Gastrocnemius medialis (tissue), 4 donors: Measurements from ENCODE around the gene MYRIP. TPM values are rescaled to one million over a fixed set of nuclear protein-coding genes. Genes with fewer than 3 reads are reported as not detected.

ENCODE experiments used
- ATAC-seq, 2 donors: fragments of 150-250 bp; one replicate each; pipeline ENCODE4 v1.9.1; 2016
- DNase-seq, 2 donors: peaks; one replicate each; pipeline ENCODE4 v3.0.0-alpha.2; 2019
- H3K27ac ChIP-seq, 4 donors: fragments of 200-600 bp; sonication (generic); 1 replicate in 1 of 4; 2 replicates in 3 of 4; pipeline ENCODE4 v1.5.1; 2016 to 2018; ENCODE audit warnings: mild to moderate bottlenecking in 2 of 4, moderate library complexity in 1 of 4
- H3K27me3 ChIP-seq, 3 donors: fragments of 200-600 bp; sonication (generic) in 2 of 3; 1 replicate in 1 of 3; 2 replicates in 2 of 3; pipeline versions ENCODE4 v1.5.1 to v1.6.0; 2016 to 2019; ENCODE audit warnings: mild to moderate bottlenecking in 1 of 3, moderate library complexity in 1 of 3
- H3K36me3 ChIP-seq, 2 donors: fragments of 200-600 bp; sonication (generic) in 1 of 2; one replicate each; pipeline ENCODE4 v1.5.1; 2017 to 2018
- H3K4me1 ChIP-seq, 2 donors: fragments of 200-600 bp; sonication (generic) in 1 of 2; one replicate each; pipeline ENCODE4 v1.5.1; 2016 to 2017; ENCODE audit warnings: mild to moderate bottlenecking in 2 of 2
- H3K4me3 ChIP-seq, 4 donors: fragments of 200-600 bp; sonication (generic) in 3 of 4; 1 replicate in 1 of 4; 2 replicates in 3 of 4; pipeline ENCODE4 v1.5.1; 2016 to 2019; ENCODE audit warnings: mild to moderate bottlenecking in 2 of 4
- H3K9me3 ChIP-seq, 3 donors: fragments of 200-600 bp; sonication (generic) in 2 of 3; 1 replicate in 1 of 3; 2 replicates in 2 of 3; pipeline ENCODE4 v1.5.1; 2016 to 2019
- POLR2A ChIP-seq, 2 donors: fragments of 450-650 bp; IDR thresholded peaks; one replicate each; pipeline ENCODE4 v1.6.1; 2017; ENCODE audit warnings: antibody characterized with exemption in 2 of 2, mild to moderate bottlenecking in 2 of 2, moderate library complexity in 2 of 2
- in situ Hi-C, 4 donors: fragments of 200-750 bp; cut with MboI; loops; one replicate each; pipeline versions ENCODE4 v1.15.0 to v1.8.0; 2017; ENCODE audit warnings: low sequenced_read_pairs in 4 of 4
- intact Hi-C: fragments of 100-400 bp; cut with DNase I; formaldehyde crosslinking; loops from one replicate; pipeline ENCODE4 v1.15.1; 2023; ENCODE audit warnings: low total_unique reads
- total RNA-seq, 4 donors: library from RNA; depleted of rRNA; stranded (reverse); fragments of >200 nt; gene quantifications; one replicate each; pipeline versions ENCODE4 v1.1.0 to v1.2.3, GENCODE V29; 2016
- TF ChIP-seq, protein P1 (sequence below), 5 experiments: fragments of 450-650 bp in 3 of 5; fragments of 200-600 bp in 2 of 5; sonication (generic) in 2 of 5; IDR thresholded peaks in 4 of 5; conservative IDR thresholded peaks in 1 of 5; 1 replicate in 4 of 5; 2 replicates in 1 of 5; pipeline ENCODE4 v1.5.1; 2016 to 2019; ENCODE audit warnings: antibody characterized with exemption in 5 of 5, mild to moderate bottlenecking in 3 of 5, moderate library complexity in 3 of 5

MYRIP gene
- total RNA-seq, 4 donors from 2014 or later: 0.66 to 1.9 (median 1.5) TPM

DNA sequence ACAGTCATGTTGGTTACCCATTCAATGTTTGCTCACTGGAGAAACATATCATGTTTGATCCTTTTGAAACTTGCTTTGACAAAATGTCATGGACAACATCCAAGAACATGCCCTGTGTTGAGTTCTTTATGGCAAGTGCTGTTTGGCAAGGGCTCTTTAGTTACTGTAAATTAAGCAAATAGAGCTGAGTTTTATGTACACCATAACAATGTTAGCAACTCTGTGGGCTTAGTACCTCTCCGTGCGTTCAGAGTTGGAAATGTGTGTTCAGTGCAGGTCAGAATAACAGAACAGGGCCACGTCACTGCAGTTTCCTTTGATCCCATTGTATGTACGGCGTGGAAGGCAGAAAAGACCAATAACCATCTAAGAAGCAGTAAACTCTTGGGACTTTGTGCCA is 132.5 kb downstream of the MYRIP start:
- no peak for DNase-seq
- Histone ChIP-seq H3K4me3 (no peak overlapping the region), H3K27me3 (no peaks in the 10 kb centered on the region), H3K27ac (no peak overlapping the region), H3K36me3 (no peaks in the 10 kb centered on the region), H3K4me1 (no peaks in the 10 kb centered on the region), H3K9me3 (no peaks in the 10 kb centered on the region)
- intact Hi-C loops (no loop called here), in situ Hi-C loops (no loop called here)
- TF ChIP-seq, protein P1, sequence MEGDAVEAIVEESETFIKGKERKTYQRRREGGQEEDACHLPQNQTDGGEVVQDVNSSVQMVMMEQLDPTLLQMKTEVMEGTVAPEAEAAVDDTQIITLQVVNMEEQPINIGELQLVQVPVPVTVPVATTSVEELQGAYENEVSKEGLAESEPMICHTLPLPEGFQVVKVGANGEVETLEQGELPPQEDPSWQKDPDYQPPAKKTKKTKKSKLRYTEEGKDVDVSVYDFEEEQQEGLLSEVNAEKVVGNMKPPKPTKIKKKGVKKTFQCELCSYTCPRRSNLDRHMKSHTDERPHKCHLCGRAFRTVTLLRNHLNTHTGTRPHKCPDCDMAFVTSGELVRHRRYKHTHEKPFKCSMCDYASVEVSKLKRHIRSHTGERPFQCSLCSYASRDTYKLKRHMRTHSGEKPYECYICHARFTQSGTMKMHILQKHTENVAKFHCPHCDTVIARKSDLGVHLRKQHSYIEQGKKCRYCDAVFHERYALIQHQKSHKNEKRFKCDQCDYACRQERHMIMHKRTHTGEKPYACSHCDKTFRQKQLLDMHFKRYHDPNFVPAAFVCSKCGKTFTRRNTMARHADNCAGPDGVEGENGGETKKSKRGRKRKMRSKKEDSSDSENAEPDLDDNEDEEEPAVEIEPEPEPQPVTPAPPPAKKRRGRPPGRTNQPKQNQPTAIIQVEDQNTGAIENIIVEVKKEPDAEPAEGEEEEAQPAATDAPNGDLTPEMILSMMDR (IDR thresholded peaks at IDR 0.05 in 4 of 5, conservative IDR thresholded peaks at IDR 0.05 in 1 of 5): no peak
- no peak for TF ChIP-seq POLR2A (IDR thresholded peaks at IDR 0.05)
- ATAC-seq: no peak

DNA sequence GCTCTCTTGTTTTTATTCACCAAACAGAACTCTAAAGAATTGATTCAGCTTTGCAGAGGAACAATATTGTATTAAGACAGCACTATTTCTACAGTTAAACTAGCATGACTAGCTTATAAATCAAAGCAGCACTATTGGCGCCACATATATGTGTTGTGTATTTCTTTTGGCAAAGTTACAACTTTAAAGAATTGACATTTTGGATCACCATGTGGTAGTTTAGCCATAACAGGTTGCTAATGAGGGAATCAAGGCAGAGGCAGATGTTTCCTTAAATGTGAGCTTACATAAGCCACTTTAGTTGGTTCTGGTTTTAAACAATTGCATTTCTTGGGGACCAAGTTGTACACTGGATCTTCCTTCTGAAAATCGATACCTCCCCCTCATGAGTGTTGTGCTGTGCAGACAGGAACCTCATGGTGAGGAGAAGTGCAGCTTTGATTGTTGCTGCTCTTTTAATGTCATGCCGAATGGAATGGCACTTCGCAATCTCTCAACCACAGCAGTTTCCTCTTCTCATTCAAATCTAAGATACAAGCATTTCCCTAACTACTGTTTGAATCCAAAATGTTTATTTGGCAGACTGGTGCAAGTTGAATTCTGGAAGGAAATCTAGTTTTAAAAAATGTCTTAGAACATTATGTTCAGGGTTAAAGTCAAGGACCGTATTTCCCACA is 151.2 kb downstream of the MYRIP start:
- in situ Hi-C loops: no loop called here
- DNase-seq (no peak), ATAC-seq (peak; percentile 62 to 80)
- no peaks in the 10 kb centered on the region for H3K27me3 ChIP-seq
- intact Hi-C loops: no loop called here
- peaks cover 4 to 20% of the 10 kb centered on the region in 2 donors for H3K4me1 ChIP-seq
- no peak overlapping the region for H3K4me3 ChIP-seq
- H3K9me3 ChIP-seq: no peaks in the 10 kb centered on the region
- H3K27ac ChIP-seq: peak overlapping the region in 3 of 4 donors; percentile 14 to 61 (median 45)
- H3K36me3 ChIP-seq: no peaks in the 10 kb centered on the region
- TF ChIP-seq POLR2A (IDR thresholded peaks at IDR 0.05): no peak
- TF ChIP-seq, protein P1 (IDR thresholded peaks at IDR 0.05 in 4 of 5, conservative IDR thresholded peaks at IDR 0.05 in 1 of 5): no peak

DNA sequence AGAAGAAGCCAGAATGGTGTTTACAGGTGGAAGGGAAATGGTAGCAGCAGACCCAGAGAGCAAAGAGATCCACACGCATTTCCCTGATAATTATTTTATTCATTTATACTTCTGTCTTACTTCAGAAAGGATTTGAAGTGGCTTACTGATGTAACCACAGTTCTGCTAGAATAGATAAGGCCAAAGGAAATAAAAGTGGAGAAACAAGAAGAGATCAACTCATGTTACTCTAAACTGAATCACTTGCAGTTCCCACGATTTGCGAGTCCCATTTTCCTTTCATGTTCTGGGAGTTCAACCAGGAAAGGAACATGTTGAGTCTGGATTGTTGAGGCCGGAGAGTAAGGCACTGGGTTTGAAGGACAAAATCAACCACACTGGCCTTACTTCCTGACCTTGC is 151.8 kb downstream of the MYRIP start:
- intact Hi-C loops (no loop called here), in situ Hi-C loops (no loop called here)
- H3K27me3 ChIP-seq: no peaks in the 10 kb centered on the region
- H3K4me1 ChIP-seq: peaks cover 4 to 20% of the 10 kb centered on the region in 2 donors
- no peaks in the 10 kb centered on the region for H3K9me3 ChIP-seq
- no peak for DNase-seq
- H3K27ac ChIP-seq: peak overlapping the region; percentile 34 to 61 (median 47)
- H3K36me3 ChIP-seq: no peaks in the 10 kb centered on the region
- peak; percentile 39 to 41 for ATAC-seq
- TF ChIP-seq POLR2A (IDR thresholded peaks at IDR 0.05): no peak
- TF ChIP-seq, protein P1 (IDR thresholded peaks at IDR 0.05 in 4 of 5, conservative IDR thresholded peaks at IDR 0.05 in 1 of 5): no peak
- no peak overlapping the region for H3K4me3 ChIP-seq

DNA sequence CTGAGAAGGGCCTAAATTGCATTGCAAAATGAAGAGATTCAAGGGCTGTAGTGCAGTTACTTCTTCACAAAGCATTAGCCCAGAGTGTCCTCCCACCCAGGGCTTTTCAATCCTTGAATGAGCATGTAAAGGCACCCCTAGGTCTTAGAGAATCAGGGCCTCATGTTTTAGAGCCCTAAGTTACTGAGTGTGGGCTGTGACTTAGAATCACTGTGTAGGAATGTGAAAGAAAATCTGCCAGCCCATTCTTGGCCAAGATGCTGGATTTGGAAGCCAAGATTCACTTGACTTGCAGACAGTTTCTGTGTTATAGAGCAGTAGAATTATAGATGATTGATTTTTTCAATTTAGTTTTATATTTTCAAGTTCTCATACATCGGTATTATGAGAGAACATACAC is 153.2 kb downstream of the MYRIP start:
- Histone ChIP-seq H3K27ac (peak overlapping the region in 2 of 4 donors; percentile 45 to 61), H3K27me3 (no peaks in the 10 kb centered on the region), H3K4me1 (peaks cover 4 to 20% of the 10 kb centered on the region in 2 donors), H3K36me3 (no peaks in the 10 kb centered on the region), H3K4me3 (no peak overlapping the region), H3K9me3 (no peaks in the 10 kb centered on the region)
- no peak for TF ChIP-seq POLR2A (IDR thresholded peaks at IDR 0.05)
- TF ChIP-seq, protein P1 (IDR thresholded peaks at IDR 0.05 in 4 of 5, conservative IDR thresholded peaks at IDR 0.05 in 1 of 5): no peak
- in situ Hi-C loops (no loop called here), intact Hi-C loops (no loop called here)
- DNase-seq (no peak), ATAC-seq (no peak)
